IPS-11a (cell line): ENCODE results near the gene CAVIN4.

Source experiments
- H3K4me3 ChIP-seq: one replicate; pipeline ENCODE4 v1.5.1; 2013; ENCODE audit warnings: low read depth, low read length, control low read depth

CAVIN4 gene

GRCh38 chr9:100589582-100589981, 11.7 kb downstream of the CAVIN4 start:
- no peak overlapping the region for H3K4me3 ChIP-seq

GRCh38 chr9:100590481-100590880, 12.6 kb downstream of the CAVIN4 start:
- no peak overlapping the region for H3K4me3 ChIP-seq

GRCh38 chr9:100591139-100591538, 13.3 kb downstream of the CAVIN4 start:
- H3K4me3 ChIP-seq, result no peak overlapping the region

- H3K4me3 ChIP-seq, result no peak overlapping the region
These were observed 13.9 kb downstream of the CAVIN4 start for GRCh38 chr9:100591639-100592412.

GRCh38 chr9:100595391-100596199, 17.7 kb downstream of the CAVIN4 start:
- no peak overlapping the region for H3K4me3 ChIP-seq

- no peak overlapping the region for H3K4me3 ChIP-seq
These were observed 19.4 kb downstream of the CAVIN4 start for GRCh38 chr9:100597236-100597635.

GRCh38 chr9:100598641-100599145, 20.8 kb downstream of the CAVIN4 start:
- peak overlapping the region; percentile 49 for H3K4me3 ChIP-seq

GRCh38 chr9:100600521-100601079, 22.7 kb downstream of the CAVIN4 start:
- H3K4me3 ChIP-seq, result no peak overlapping the region

- no peak overlapping the region for H3K4me3 ChIP-seq
These were observed 23.3 kb downstream of the CAVIN4 start for GRCh38 chr9:100601216-100601615.

GRCh38 chr9:100602342-100602801, 24.5 kb downstream of the CAVIN4 start:
- no peak overlapping the region for H3K4me3 ChIP-seq

GRCh38 chr9:100605405-100605804, 27.5 kb downstream of the CAVIN4 start:
- H3K4me3 ChIP-seq, result no peak overlapping the region

GRCh38 chr9:100619194-100619593, 41.3 kb downstream of the CAVIN4 start:
- no peak overlapping the region for H3K4me3 ChIP-seq

GRCh38 chr9:100619665-100620064, 41.8 kb downstream of the CAVIN4 start:
- no peak overlapping the region for H3K4me3 ChIP-seq

GRCh38 chr9:100623969-100624368, 46.1 kb downstream of the CAVIN4 start:
- no peak overlapping the region for H3K4me3 ChIP-seq

- no peak overlapping the region for H3K4me3 ChIP-seq
These were observed 49.1 kb downstream of the CAVIN4 start for GRCh38 chr9:100626949-100627348.

GRCh38 chr9:100637787-100638186, 59.9 kb downstream of the CAVIN4 start:
- no peak overlapping the region for H3K4me3 ChIP-seq
